GM13977 (cell line): ENCODE data around the gene CFL1.
"Not testable (repeated sequence)": the region's sequence is repeated elsewhere in the genome, so short reads cannot be mapped to it uniquely, and the experiment has no call there.

Experiments
- DNase-seq: peaks from one replicate; pipeline ENCODE4 v3.0.0; 2012; ENCODE audit warnings: low spot score
- CTCF ChIP-seq: IDR thresholded peaks from 2 replicates; pipeline ENCODE4 v1.5.1; 2012; ENCODE audit warnings: mild to moderate bottlenecking, control low read depth; ENCODE audit not compliant: insufficient read depth; ENCODE audit errors: extremely low read depth, missing control alignments
- in situ Hi-C: fragments of 300-500 bp; cut with MboI; formaldehyde crosslinking; loops from one replicate; pipeline ENCODE4 v1.12.0; 2022; ENCODE audit warnings: low sequenced_read_pairs, low pct_unique_long_range_greater_than_20kb, mixed read lengths, inconsistent platforms; ENCODE audit not compliant: unreplicated experiment

The CFL1 gene

GRCh38 chr11:65892661-65893317 is 34.8 kb upstream of the CFL1 start:
- no peak for DNase-seq
- in situ Hi-C loops = no loop called here
- TF ChIP-seq CTCF = no peak

- in situ Hi-C loops, DNase-seq: not testable (repeated sequence)
Measured at GRCh38 chr11:65892137-65892540, 34.2 kb upstream of the CFL1 start.

- in situ Hi-C loops = no loop called here
- peak; percentile 72 for TF ChIP-seq CTCF
- peak; percentile 58 for DNase-seq
Measured at GRCh38 chr11:65891219-65892136, 33.5 kb upstream of the CFL1 start.

GRCh38 chr11:65890324-65891218 is 32.6 kb upstream of the CFL1 start, which contains the start of gene CCDC85B:
Gene CCDC85B (plus strand): TSS chr11:65890673. CDS start chr11:65890784, 111 bp downstream.
- in situ Hi-C loops = no loop called here
- DNase-seq = peak; percentile 98
- no peak for TF ChIP-seq CTCF

- TF ChIP-seq CTCF = peak; percentile 77
- peak; percentile 97 for DNase-seq
- in situ Hi-C loops = no loop called here
Measured at GRCh38 chr11:65888163-65888814, 30.3 kb upstream of the CFL1 start, which contains the start of gene FIBP. Gene FIBP (minus strand): TSS chr11:65888471. CDS start chr11:65888418, 53 bp downstream.

GRCh38 chr11:65887723-65888162 is 29.8 kb upstream of the CFL1 start:
- no peak for TF ChIP-seq CTCF
- no peak for DNase-seq
- in situ Hi-C loops = no loop called here
